GM19351 (cell line): ENCODE results near the gene PDE10A.

Experiments used
- ATAC-seq: cut with Tn5 transposase; IDR thresholded peaks from one replicate; pipeline ENCODE4 v1.9.1; 2021; ENCODE audit warnings: mild to moderate bottlenecking, moderate library complexity; ENCODE audit not compliant: unreplicated experiment

Gene PDE10A

DNA sequence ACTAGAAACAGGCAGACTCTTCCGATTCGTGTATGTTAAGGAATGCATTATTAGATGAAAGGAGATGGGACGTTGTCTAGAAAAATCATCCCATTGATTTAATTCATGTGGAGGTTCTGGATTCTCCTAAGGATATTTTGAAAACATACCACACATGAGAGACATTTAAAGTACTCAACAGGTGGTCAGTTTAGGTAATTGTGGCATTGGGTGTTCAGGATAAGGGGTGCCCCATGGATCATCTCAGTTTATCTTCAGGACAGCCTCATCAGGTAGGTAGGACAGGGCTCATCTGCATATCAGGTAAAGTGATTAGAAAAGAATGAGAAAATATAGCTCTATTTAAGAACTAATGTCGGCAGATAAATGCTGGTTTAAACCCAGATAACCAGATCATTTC is 15.9 kb upstream of the PDE10A start:
- no peak for ATAC-seq

DNA sequence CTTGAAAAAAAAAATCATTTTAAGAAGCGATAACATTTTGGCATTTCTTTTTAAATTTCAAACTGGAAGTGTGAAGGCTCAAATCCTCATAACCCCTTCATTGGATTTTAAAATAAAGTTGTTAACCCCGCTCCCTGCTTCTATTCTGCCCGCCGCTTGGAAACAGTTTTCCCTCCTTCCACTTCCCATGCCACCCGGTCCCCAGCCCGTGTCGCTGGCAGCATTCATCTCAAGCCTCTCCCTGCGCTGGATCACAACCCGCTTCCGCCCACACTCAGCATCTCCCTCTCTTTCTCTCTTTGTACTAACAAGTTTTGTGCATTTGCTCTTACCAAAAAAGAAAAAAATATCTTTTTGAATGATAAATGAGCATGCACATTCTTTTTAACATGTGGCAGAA is 15.4 kb upstream of the PDE10A start:
- ATAC-seq, result no peak

DNA sequence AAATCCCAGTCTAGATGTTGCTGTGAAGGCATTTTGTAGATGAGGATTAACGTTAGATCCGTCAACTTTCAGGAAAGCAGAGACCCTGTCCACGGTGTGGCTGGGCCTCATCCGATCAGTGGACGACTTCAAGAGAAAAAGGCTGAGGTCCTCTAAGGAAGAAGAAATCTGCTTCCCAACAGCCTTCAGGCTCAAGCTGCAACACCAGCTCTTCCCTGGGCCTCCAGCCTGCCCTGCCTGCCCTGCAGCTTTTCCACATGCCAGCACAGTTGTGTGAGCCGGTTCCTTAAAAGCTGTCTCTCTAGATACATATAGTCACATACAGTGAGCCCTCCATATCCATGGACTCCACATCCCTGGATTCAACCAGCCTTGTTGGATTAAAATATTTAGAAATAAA is 14.1 kb upstream of the PDE10A start:
- ATAC-seq, result no peak

DNA sequence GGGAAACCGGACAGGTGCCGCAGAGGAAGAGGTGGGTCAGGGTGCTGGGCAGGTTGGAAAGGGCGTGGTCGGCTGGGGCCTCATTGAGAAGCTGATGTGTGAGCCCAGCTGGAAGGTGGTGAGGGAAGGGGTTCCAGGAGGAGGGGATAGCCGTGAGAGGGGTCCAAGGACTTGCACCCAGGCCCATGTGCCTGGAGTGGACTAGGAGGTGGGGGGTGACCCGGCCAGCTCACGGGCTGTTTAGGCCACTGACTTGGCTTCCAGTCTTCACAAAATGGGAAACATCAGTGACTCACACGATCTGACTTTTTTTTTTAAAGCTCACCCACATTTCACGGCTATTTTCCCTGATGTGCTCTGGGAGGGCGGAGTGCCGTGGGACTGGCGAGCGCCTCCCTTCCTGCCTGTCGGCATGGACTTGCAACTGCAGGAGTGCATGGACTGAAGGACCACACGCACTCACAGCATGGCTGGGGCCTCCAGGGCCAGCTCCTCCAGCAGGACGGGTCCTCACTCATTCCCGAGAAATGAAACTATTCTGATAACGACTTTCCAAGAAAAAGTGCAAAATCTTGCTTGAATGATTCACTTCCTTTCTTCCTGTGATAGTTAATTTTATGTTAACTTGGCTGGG is 13.5 kb upstream of the PDE10A start:
- ATAC-seq, result no peak

- ATAC-seq, result no peak
Observed at GRCh38 chr6:165675120-165675519, 12.1 kb upstream of the PDE10A start.

GRCh38 chr6:165674155-165675029 is 11.4 kb upstream of the PDE10A start:
- no peak for ATAC-seq

DNA sequence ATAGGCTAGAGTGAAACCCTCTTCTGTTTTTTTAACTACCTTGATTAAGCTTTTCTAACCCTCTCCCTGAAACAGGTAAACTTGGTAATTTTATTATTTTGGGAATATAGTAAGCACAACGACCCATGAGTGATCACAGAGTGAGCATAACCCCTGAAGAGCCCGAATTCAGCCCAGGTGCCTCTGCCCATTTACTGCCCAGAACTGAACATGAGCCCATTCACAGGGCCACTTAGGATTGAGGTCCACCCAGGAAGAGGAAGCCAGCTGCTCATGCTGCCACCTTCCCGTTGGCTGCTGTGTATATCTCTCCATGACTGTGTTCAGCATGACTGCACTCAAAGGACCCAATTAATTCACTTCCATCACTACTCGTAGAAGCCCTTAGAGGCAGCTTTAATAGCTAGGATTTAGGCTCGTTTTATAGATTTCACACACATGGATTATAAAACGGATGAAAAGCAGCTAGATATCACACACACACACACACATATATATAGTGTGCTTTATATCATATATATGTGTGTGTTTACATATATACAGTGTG is 8.3 kb upstream of the PDE10A start:
- ATAC-seq, result no peak

- no peak for ATAC-seq
Observed at GRCh38 chr6:165668951-165669350, 5.9 kb upstream of the PDE10A start.

- ATAC-seq, result no peak
Observed at GRCh38 chr6:165665384-165665672, 2.3 kb upstream of the PDE10A start.

DNA sequence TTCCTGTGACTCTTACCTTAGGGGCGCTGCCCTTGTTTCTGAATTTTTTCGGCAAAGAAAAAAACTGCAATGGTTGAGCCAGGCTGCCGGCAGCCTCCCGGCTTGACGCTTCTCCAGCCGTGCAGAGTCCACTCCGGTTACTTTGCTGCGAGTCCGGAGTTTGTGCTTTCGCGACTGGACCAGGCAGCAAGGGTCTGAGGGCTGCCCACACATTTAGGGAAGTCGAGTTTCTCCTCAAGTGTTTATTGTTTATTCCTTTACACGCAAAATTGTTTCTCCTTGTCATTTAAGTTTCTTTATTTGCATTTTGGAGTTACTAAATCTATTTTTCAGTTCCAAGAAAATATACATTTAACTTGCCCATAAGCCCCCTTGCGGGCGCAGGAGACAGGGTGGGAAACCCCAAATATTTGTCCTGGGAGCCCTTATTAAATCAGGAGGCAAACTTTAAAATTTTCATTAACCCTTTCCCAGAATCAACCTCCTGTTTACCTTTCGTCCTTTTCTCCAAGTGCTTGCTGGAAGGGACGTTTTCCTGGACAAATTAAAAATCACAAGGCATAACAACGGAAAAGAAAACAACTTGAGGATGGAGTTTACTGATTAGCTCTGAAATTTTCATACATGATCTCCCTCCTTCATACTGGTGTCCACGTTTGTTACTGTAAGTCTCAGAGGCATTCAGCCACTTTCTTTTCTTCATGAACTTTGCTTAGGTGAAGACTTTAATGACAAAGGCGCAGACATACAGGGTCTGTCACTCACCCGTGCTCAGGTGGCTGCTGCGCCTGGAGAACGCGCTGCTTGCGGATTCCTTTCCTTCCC is 1.7 kb upstream of the PDE10A start:
- no peak for ATAC-seq

DNA sequence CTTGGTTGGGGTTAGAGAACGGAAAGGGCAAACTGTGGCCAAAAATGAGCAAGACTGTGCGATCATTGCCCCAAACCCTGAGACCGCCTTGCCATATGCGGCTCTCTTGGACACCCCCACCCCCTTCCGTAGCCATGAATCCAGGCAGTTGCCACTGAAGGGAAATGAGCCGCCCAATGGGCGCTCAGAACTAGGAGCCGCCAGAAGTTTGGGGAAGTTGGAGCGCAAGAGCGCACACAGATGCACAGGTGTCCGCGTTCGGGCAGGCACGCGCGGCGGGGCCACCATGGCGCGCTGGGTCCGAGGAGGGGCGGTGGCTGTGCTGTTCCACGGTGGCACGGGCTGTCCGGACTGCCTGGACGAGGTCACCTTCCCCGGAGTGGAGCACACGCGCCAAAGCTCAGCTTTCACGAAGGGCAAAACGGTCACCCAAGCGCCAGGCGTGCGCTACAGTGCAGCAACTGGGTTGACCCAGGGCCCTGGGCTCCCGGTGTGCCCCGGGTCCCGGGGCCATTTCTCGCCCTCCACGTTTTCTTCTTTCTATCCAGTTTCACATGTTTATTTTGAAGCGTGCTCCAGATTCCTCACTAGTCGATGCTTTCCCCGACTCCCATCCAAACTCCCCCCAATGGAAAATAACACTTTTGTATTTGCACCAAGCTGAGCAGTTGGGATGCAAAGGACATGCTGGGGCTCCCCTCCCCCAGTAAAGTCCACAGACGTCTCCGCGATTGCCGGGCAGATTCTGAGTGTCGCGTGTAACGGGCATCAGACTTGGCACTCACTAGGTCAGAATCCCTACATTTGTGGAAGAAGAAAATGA is 906 bp upstream of the PDE10A start:
- no peak for ATAC-seq

GRCh38 chr6:165663377-165663735 is 315 bp upstream of the PDE10A start:
- no peak for ATAC-seq

GRCh38 chr6:165662041-165662748 is 846 bp downstream of the PDE10A start:
- ATAC-seq, result no peak

DNA sequence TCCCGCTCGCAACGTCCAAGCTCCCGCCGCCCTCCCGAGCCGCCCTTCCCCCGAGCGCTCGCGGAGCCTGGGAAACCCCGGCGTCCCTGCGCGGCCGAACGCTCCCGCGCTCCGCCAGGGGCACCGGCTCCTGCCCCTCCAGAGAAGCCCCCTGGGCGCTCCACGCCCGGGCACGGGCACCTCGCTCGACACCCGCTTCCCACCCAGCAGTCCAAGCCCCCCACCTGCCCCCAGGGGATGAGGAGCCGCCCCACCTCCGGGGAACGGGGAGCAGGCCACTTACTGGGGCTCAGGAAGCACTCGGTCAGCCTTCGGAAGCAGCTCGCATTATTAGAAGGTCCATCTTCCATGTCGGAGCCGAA is 1.4 kb downstream of the PDE10A start:
- ATAC-seq, result no peak

DNA sequence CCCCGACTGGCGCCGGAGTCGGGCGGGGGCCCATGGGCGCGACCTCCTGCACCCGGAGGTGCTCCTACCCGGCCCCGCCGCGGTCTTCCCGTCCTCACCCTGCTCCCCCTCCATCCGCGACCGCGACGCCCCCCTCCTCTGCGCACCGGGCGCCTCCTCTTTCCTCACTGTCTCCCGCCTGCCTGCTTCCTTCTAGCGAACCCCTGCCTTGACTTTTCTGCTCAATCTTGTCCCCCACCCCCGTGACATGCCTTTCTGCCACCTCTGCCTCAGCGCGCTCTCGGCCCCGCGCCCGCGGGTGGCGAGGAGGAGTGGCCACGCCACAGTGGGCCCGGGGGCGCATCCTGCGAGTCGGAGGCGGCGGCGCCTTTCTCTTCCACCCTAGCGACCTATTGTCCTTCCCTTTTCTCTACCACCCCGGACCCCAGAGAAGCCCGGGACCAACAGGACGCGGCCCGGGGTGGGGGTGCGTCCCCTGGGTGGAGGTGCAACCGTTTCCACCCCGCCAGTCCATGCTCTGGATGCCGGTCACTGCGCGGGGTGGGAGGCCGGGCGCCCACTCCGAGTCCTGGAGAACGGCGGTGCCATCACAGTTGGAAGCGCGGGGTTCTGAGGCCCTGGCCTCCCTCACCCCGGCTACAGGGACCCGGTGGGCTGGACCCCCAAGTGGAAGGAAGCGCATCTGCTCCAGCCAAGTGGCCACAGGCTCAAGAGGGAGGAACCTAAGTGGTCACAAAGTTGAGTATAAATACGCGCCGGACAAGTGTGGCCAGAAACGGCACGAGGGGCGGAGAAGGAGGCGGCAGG is 2.0 kb downstream of the PDE10A start:
- ATAC-seq, result no peak

GRCh38 chr6:165659945-165660856 is 2.8 kb downstream of the PDE10A start:
- ATAC-seq, result no peak

DNA sequence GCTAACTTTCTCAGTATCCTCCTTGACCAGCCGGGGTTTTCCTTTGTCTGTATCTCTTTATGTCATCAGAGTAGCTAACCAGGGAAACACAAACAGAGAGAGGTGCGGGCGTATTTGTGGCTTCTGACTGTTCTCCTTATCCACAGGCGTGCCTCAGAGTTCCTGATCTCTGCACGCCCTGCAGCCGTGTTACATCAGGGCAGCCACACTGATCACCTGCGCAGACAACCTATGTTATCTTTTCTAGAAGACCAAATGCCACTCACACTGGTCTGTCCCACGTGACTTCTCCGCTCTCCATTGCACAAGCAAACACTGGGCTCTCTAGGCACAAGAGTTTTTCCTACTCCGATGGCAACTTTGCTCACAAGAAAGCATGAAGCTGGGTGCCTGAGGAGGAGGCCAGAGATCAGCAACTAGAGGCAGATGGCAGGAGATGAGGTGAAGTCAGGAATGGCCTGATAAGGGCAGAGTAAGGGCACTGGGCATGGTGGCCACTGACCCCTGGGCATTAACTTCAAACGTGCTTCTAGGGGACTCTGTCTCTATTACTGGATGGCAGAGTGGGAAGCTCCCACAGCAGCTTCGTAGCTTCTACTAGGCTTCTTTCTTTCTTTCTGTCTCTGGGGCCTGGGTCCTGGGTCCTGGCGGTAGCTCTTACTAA is 4.5 kb downstream of the PDE10A start:
- no peak for ATAC-seq

DNA sequence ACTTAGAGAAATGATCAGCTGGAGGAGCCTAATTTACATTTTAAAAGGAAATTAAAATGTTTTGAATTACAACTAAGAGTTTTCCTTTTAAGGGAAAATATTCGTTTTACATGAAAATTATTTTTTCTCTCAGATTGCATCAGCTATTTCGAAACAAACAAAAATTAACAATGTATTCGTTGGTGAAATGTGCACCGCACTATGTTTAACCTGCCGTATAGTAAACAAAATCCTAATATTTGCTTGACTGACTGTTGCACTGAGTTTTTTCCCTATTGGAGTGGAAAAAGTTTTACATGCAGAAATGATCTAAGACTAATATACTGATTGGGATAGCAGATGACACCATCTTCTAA is 5.7 kb downstream of the PDE10A start:
- no peak for ATAC-seq
